WERI-Rb-1 (cell line): ENCODE measurements around the gene CYTL1.
A peak's percentile ranks its signal among the peaks of the same experiment; 100 is the strongest.
"Not testable (repeated sequence)": the region's sequence is repeated elsewhere in the genome, so short reads cannot be mapped to it uniquely, and the experiment has no call there.

Experiments
- DNase-seq: peaks from one replicate; pipeline ENCODE4 v3.0.0-alpha.2; 2020
- H3K27ac ChIP-seq: fragments of 250-450 bp; sonication (Bioruptor Pico); 2 replicates; pipeline ENCODE4 v1.5.1; 2020; ENCODE audit warnings: mild to moderate bottlenecking, moderate library complexity
- H3K27me3 ChIP-seq: fragments of 250-450 bp; sonication (Bioruptor Pico); 2 replicates; pipeline ENCODE4 v1.5.1; 2021; ENCODE audit warnings: mild to moderate bottlenecking, low read depth, moderate library complexity; ENCODE audit not compliant: insufficient read depth, severe bottlenecking
- H3K36me3 ChIP-seq: fragments of 250-450 bp; sonication (Bioruptor Pico); 2 replicates; pipeline ENCODE4 v1.5.1; 2020; ENCODE audit warnings: mild to moderate bottlenecking, moderate library complexity
- H3K4me3 ChIP-seq: 2 replicates; pipeline ENCODE4 v1.5.1; 2011; ENCODE audit warnings: low read depth, mild to moderate bottlenecking, control low read depth, low read length
- H3K9me3 ChIP-seq: fragments of 250-450 bp; sonication (Bioruptor Pico); 2 replicates; pipeline ENCODE4 v1.5.1; 2021; ENCODE audit warnings: mild to moderate bottlenecking, moderate library complexity; ENCODE audit not compliant: severe bottlenecking
- TF ChIP-seq, protein P1 (sequence below): IDR thresholded peaks from 2 replicates; pipeline ENCODE4 v1.5.1; 2011; ENCODE audit warnings: low read depth, mild to moderate bottlenecking, control low read depth, inconsistent platforms, low read length

CYTL1 gene

DNA sequence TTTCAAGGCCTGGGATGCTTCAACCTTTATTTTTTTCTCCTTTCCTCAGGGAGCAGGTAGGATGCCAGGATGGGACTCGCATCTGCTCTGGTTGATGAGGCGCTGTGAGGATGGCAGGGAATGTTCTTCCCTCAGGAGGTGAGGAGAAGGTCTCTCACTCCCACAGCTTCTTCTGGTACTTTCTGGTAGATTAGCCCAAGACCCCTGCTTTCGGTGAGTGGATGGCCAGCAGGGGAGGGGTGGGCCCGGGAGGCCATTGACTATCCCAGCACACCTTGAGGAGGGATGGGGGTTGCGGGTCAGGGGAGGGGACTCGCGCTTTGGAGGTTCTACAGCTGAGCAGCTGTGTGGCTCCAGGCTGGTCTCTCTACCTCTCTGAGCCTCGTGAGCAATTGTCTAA lies 14.8 kb downstream of the CYTL1 start:
- H3K27me3 ChIP-seq: no peaks in the 10 kb centered on the region

DNA sequence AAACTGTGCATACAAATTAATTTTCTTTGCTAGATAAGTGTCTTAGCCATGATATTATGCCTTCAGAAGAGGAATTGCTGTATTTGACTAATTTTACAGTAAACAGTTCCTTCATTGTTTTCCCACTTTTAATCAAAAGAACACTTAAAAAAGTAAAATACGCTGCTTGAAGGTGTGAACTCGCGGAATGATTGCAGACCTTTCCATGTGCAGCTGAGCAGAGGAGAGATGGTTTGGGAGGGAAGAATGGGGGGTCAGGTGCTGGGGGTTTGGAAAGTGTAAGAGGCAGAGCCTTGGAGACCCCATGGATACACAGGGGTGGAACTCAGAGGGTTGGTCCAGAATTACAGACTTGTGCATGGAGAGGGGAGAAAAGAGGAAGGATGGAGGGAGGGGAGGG lies 15.3 kb downstream of the CYTL1 start:
- TF ChIP-seq, protein P1, sequence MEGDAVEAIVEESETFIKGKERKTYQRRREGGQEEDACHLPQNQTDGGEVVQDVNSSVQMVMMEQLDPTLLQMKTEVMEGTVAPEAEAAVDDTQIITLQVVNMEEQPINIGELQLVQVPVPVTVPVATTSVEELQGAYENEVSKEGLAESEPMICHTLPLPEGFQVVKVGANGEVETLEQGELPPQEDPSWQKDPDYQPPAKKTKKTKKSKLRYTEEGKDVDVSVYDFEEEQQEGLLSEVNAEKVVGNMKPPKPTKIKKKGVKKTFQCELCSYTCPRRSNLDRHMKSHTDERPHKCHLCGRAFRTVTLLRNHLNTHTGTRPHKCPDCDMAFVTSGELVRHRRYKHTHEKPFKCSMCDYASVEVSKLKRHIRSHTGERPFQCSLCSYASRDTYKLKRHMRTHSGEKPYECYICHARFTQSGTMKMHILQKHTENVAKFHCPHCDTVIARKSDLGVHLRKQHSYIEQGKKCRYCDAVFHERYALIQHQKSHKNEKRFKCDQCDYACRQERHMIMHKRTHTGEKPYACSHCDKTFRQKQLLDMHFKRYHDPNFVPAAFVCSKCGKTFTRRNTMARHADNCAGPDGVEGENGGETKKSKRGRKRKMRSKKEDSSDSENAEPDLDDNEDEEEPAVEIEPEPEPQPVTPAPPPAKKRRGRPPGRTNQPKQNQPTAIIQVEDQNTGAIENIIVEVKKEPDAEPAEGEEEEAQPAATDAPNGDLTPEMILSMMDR: no peak
- Histone ChIP-seq H3K27ac (no peak overlapping the region), H3K27me3 (no peaks in the 10 kb centered on the region), H3K4me3 (no peak overlapping the region), H3K36me3 (no peaks in the 10 kb centered on the region), H3K9me3 (no peaks in the 10 kb centered on the region)
- no peak for DNase-seq

More for the DNA sequence above, 14.8 kb downstream of the CYTL1 start:
- no peak for DNase-seq
- TF ChIP-seq, protein P1: no peak
- H3K4me3 ChIP-seq: no peak overlapping the region
- H3K27ac ChIP-seq: no peak overlapping the region
- no peaks in the 10 kb centered on the region for H3K36me3 ChIP-seq
- H3K9me3 ChIP-seq: no peaks in the 10 kb centered on the region

GRCh38 chr4:5003372-5003857 lies 15.8 kb downstream of the CYTL1 start:
- no peaks in the 10 kb centered on the region for H3K27me3 ChIP-seq
- H3K9me3 ChIP-seq: no peaks in the 10 kb centered on the region
- H3K4me3 ChIP-seq: no peak overlapping the region
- no peak for DNase-seq
- H3K27ac ChIP-seq: no peak overlapping the region
- TF ChIP-seq, protein P1: no peak
- H3K36me3 ChIP-seq: no peaks in the 10 kb centered on the region

GRCh38 chr4:5001641-5002040 lies 17.6 kb downstream of the CYTL1 start:
- peak; percentile 74 for DNase-seq
- H3K9me3 ChIP-seq, H3K27me3 ChIP-seq, H3K36me3 ChIP-seq, H3K4me3 ChIP-seq, H3K27ac ChIP-seq: not testable (repeated sequence)

GRCh38 chr4:4996935-4997334 lies 22.3 kb downstream of the CYTL1 start:
- not testable (repeated sequence) for DNase-seq, H3K27me3 ChIP-seq, H3K36me3 ChIP-seq, H3K9me3 ChIP-seq, H3K27ac ChIP-seq, H3K4me3 ChIP-seq

DNA sequence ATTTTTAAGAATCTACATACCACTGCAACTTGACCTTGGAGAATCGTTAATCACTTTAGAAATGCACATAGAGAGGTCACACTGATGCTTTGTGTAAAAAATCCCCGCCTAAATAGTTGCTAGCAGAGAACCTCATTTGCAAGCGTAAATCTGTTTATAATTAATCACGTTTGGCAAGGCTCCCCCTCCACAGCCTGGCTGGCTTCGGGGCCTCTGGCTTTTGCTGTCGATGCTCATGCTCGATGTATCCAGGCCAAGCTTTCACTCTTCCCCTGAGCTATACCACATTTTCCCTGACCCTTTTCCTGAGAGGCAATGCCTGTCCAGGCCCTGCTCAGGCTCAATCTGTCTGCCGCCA lies 23.4 kb downstream of the CYTL1 start:
- TF ChIP-seq, protein P1: no peak
- Histone ChIP-seq H3K4me3 (no peak overlapping the region), H3K9me3 (no peaks in the 10 kb centered on the region), H3K27ac (no peak overlapping the region), H3K27me3 (no peaks in the 10 kb centered on the region), H3K36me3 (no peaks in the 10 kb centered on the region)
- DNase-seq: no peak

- Histone ChIP-seq H3K27me3 (no peaks in the 10 kb centered on the region), H3K9me3 (no peaks in the 10 kb centered on the region), H3K36me3 (no peaks in the 10 kb centered on the region), H3K4me3 (no peak overlapping the region), H3K27ac (no peak overlapping the region)
- DNase-seq: peak; percentile 86
- TF ChIP-seq, protein P1: peak; percentile 99
Measured at GRCh38 chr4:4995103-4995907, 24.0 kb downstream of the CYTL1 start.
